Colonic mucosa (tissue), 4 donors: ENCODE results near the gene SNCAIP. TPM values are rescaled to one million over a fixed set of nuclear protein-coding genes. Genes with fewer than 3 reads are reported as not detected.

Experiments
- DNase-seq: peaks from one replicate; pipeline ENCODE4 v3.0.0-alpha.2; 2020
- H3K27ac ChIP-seq: fragments of 200-600 bp; one replicate; pipeline ENCODE4 v1.8.0; 2021
- H3K27me3 ChIP-seq: fragments of 200-600 bp; one replicate; pipeline ENCODE4 v1.8.0; 2021
- H3K36me3 ChIP-seq: fragments of 200-600 bp; one replicate; pipeline ENCODE4 v1.8.0; 2021
- H3K4me1 ChIP-seq: fragments of 200-600 bp; one replicate; pipeline ENCODE4 v1.8.0; 2021; ENCODE audit warnings: mild to moderate bottlenecking
- H3K4me3 ChIP-seq: fragments of 200-600 bp; one replicate; pipeline ENCODE4 v1.8.0; 2021
- H3K9ac ChIP-seq, 2 donors: one replicate each; pipeline ENCODE4 v1.7.0; 2013; ENCODE audit warnings: control low read depth in 2 of 2, low read depth in 2 of 2, low read length in 2 of 2
- H3K9me3 ChIP-seq: fragments of 200-600 bp; one replicate; pipeline ENCODE4 v1.8.0; 2021
- intact Hi-C: fragments of 100-400 bp; cut with DNase I; formaldehyde crosslinking; loops from one replicate; pipeline ENCODE4 v1.14.1; 2022
- total RNA-seq, 2 donors: library from RNA; stranded (reverse); fragmentation: NEBNext Ultra II Directional in 1 of 2; extraction: Animal tissue kit (Norgen Biotek cat#: 25700) in 1 of 2; gene quantifications; one replicate each; pipeline ENCODE4 v1.2.1, GENCODE V29; 2021
- TF ChIP-seq, protein P1 (sequence below): fragments of 200-600 bp; IDR thresholded peaks from one replicate; pipeline ENCODE4 v1.8.0; 2022; ENCODE audit warnings: antibody characterized with exemption, mild to moderate bottlenecking
- donor health status: healthy.
- donor health status: DM: no; HTN: no; CAD: no.
- donor health status: DM: no; HTN: no; CAD: no.

SNCAIP gene
- total RNA-seq, 2 donors from 2014 or later, result 0.84 to 1.3 TPM

DNA sequence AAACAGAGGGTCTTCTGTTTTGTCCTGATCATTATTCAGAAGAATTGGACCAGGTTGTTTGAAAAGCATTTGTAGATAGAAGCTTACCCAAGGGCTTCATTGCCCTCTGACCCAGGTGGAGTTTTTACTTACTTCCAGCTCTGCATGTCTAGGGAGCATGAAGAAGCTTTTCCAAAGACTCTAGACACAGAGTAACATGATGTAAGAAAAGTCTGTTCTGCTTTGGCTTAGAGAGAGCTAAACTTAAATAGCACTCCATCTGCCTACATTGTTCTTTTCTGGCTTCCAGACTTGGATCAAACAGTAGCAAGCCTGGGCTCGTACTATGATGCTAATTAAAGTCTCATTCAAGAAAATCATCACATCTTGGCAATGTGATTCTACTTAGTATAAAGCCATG is 112.1 kb downstream of the SNCAIP start:
- Histone ChIP-seq H3K9ac (no peak overlapping the region), H3K4me1 (no peaks in the 10 kb centered on the region)

DNA sequence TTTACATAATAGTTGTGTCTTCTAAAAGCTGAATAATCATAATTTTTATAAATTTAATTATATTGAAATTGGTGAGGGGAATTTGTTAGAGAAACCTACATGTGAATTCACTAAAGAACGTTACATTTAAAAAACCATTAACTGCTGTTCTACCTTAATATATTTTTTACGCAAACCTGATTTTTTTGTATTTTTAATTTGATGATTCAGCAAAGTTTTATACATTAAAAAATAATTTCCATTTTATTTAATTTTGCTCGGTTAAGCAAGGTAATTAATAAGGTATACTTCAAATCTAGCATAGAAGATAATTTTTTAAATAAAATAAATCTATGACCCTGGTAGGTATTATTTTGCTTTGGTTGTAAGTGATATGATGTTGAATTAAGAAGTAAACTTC is 114.3 kb downstream of the SNCAIP start:
- Histone ChIP-seq H3K4me3 (no peak overlapping the region), H3K9ac (no peak overlapping the region), H3K27ac (no peak overlapping the region), H3K4me1 (no peaks in the 10 kb centered on the region), H3K27me3 (no peaks in the 10 kb centered on the region), H3K36me3 (no peaks in the 10 kb centered on the region), H3K9me3 (no peaks in the 10 kb centered on the region)
- intact Hi-C loops, result no loop called here
- DNase-seq, result no peak
- TF ChIP-seq, protein P1, sequence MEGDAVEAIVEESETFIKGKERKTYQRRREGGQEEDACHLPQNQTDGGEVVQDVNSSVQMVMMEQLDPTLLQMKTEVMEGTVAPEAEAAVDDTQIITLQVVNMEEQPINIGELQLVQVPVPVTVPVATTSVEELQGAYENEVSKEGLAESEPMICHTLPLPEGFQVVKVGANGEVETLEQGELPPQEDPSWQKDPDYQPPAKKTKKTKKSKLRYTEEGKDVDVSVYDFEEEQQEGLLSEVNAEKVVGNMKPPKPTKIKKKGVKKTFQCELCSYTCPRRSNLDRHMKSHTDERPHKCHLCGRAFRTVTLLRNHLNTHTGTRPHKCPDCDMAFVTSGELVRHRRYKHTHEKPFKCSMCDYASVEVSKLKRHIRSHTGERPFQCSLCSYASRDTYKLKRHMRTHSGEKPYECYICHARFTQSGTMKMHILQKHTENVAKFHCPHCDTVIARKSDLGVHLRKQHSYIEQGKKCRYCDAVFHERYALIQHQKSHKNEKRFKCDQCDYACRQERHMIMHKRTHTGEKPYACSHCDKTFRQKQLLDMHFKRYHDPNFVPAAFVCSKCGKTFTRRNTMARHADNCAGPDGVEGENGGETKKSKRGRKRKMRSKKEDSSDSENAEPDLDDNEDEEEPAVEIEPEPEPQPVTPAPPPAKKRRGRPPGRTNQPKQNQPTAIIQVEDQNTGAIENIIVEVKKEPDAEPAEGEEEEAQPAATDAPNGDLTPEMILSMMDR, result no peak

More for the DNA sequence above, 112.1 kb downstream of the SNCAIP start:
- no peak for DNase-seq
- no peaks in the 10 kb centered on the region for H3K27me3 ChIP-seq
- TF ChIP-seq, protein P1, result no peak
- intact Hi-C loops, result no loop called here
- H3K4me3 ChIP-seq, result no peak overlapping the region
- H3K27ac ChIP-seq, result no peak overlapping the region
- H3K9me3 ChIP-seq, result no peaks in the 10 kb centered on the region
- no peaks in the 10 kb centered on the region for H3K36me3 ChIP-seq

DNA sequence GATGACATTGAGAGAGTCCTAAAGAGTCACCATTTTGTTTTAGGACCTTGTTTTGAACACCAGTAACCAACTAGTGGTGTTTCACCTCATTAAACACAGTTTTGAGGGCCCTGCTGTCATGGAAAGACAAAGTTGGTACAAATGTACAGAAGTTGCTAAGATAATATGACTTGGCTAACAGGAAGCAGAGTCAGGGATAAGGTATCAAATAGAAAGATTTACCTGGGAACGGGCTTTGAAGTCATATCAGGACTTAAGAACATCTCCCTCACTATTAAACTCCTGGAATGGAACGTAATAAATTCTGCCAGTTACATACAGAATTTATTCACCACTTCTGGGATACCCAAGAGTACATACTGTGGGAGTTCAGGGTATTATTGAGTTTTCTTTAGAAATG is 115.6 kb downstream of the SNCAIP start:
- Histone ChIP-seq H3K27ac (no peak overlapping the region), H3K4me3 (no peak overlapping the region), H3K36me3 (no peaks in the 10 kb centered on the region), H3K4me1 (no peaks in the 10 kb centered on the region), H3K9me3 (no peaks in the 10 kb centered on the region), H3K27me3 (no peaks in the 10 kb centered on the region), H3K9ac (no peak overlapping the region)
- TF ChIP-seq, protein P1, result no peak
- no peak for DNase-seq
- intact Hi-C loops, result no loop called here

DNA sequence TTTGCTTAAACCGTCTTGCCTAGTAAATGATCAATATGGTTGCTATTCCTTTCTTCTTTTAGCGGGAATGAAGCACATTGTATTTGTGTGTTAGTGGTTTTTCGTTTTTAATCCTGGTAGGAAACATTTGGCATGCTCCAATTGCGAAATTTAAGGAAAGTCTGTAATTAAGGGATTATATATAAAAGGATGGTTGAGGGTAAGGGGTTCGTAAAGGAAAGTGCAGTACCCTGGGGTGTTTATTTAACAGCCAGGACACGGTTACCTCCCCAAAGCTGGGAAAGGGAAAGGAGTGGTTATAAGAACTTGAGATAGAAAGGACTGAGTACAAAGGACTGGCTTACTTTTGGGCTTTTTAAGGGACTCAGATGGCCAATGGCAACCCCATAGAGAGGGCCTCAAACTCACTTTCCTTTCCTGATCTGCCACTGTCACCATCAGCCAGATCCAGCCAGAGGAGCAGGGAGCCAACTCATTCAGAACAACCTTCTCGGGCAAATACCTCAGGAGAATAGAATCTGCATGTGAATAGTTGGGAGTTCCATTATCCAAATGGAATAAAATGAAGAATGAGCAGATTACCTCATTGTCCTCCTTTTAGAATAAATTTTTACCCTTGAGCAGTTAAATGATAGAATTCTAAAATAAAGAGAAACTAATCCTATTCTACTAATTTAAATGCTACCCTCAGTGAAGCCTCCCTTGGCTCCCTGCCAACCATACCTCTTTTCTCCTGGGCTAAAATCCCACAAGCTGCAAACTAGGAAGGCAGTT is 117.7 kb downstream of the SNCAIP start:
- no peaks in the 10 kb centered on the region for H3K9me3 ChIP-seq
- no peak overlapping the region for H3K27ac ChIP-seq
- intact Hi-C loops, result no loop called here
- no peak overlapping the region for H3K4me3 ChIP-seq
- H3K9ac ChIP-seq, result no peak overlapping the region
- DNase-seq, result no peak
- H3K4me1 ChIP-seq, result no peaks in the 10 kb centered on the region
- TF ChIP-seq, protein P1, result no peak
- no peaks in the 10 kb centered on the region for H3K36me3 ChIP-seq
- H3K27me3 ChIP-seq, result no peaks in the 10 kb centered on the region

DNA sequence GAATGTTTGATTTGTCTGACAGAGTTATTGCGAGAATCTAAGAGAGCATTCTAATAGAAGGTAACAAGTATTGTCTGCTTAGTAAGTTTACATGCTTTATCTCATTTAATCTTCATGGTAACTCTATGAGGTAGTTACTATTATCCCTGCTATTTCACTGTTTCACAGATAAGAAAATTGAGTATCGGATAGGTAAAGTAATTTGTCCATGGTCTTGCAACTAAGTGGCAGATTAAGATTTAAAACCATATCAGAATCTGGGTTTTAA is 118.2 kb downstream of the SNCAIP start:
- intact Hi-C loops, result no loop called here
- Histone ChIP-seq H3K9ac (no peak overlapping the region), H3K4me3 (no peak overlapping the region), H3K27ac (no peak overlapping the region), H3K36me3 (no peaks in the 10 kb centered on the region), H3K27me3 (no peaks in the 10 kb centered on the region), H3K4me1 (no peaks in the 10 kb centered on the region), H3K9me3 (no peaks in the 10 kb centered on the region)
- TF ChIP-seq, protein P1, result no peak
- no peak for DNase-seq
